GM21825 (cell line): ENCODE data around the gene FBXO10.

Experiments used
- ATAC-seq: cut with Tn5 transposase; IDR thresholded peaks from one replicate; pipeline ENCODE4 v1.9.1; 2021; ENCODE audit warnings: mild to moderate bottlenecking, moderate library complexity; ENCODE audit not compliant: unreplicated experiment

Gene FBXO10

DNA sequence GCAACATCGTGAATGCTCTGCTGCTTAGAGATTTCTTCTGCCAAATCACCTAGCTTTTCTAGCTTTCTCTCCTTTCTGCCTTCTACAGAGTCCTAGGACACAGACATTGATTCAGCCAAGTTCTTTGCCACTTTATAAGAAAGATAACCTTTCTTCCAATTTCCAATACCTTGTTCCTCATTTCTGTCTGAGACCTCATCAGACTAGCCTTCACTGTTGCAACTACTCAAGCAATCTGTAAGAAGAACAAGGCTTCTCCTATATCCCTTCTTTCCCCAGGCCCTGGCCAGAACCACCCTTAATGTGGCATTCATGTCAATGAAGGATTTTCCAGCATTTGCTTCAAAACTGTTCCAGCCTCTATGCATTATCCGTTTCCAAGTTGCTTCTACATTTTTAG lies 24.3 kb downstream of the FBXO10 start:
- ATAC-seq: no peak

DNA sequence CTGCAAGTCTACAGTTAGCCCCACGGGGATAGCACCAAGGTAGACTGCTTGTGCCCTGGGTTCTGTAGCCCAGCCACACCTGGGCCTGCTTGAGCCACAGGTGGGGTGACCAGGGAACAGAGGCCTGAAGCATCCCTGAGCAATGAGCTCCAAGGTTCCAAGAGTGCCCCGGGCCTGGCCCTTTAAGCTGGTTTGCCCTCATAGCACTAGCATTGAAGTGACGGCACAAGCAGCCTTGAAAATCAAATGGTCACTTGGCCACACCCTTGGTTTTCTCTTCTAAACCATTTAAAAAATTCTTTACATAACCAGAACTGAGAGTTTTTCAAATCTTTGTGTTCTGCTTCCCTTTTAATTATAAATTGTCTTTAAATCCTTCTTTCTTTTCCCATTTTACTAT lies 24.7 kb downstream of the FBXO10 start:
- ATAC-seq: no peak

DNA sequence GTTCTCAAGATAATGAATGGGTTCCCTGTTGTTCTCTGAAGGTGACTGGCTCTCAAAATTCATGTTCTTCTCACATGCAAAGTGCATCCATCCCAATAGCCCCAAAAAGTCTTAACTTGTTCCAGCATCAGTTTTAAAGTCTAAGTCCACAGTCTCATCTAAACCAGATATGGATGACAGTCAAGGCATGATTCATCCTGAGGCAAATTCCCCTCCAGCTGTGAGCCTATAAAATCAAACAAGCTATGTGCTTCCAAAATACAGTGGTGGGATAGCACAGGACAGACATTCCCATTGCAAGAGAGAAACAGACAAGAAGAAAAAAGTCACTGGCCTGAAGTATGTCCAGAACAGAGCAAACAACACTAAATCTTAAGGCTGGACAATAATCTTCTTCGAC lies 25.4 kb downstream of the FBXO10 start:
- ATAC-seq: no peak

- ATAC-seq: no peak
Observed at GRCh38 chr9:37549527-37549926, 26.7 kb downstream of the FBXO10 start.

DNA sequence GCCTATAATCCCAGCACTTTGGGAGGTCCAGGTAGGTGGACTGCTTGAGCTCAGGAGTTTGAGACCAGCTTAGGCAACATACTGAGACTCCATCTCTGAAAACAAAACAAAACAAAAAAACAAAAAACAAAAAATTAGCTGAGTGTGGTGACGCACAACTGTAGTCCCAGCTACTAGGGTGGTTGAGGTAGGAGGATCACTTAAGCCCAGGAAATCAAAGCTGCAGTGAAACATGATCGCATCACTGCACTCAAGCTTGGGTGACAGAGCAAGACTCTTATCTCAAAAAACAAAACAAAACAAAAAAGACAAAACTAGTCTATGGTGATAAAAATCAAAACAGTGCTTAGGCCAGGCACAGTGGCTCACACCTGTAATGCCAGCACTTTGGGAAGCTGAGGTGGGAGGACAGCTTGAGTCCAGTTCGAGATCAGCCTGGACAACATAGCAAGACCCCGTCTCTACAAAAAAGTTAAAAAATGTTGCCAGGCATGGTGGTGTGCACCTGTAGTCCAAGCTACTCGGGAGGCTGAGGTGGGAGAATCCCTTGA lies 28.8 kb downstream of the FBXO10 start:
- ATAC-seq: no peak

DNA sequence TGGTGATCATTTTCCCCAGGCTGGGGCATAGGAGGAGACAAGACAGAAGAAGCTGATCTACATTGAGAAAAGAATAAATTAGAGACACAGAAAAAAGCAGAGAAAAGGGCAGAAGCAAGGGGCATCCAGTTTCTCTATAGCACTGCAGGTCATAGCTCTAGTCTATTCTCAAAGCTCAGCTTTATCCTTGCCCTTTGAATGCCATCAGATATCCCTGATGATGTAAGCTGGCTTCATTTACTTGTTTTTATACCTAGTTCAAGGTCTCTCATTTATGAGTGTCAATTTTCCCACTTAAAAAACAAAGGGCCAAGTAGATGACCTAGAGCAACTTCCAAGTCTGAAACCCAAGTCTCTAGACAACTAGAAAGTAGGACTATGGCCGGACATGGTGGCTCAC lies 32.7 kb downstream of the FBXO10 start:
- ATAC-seq: no peak

DNA sequence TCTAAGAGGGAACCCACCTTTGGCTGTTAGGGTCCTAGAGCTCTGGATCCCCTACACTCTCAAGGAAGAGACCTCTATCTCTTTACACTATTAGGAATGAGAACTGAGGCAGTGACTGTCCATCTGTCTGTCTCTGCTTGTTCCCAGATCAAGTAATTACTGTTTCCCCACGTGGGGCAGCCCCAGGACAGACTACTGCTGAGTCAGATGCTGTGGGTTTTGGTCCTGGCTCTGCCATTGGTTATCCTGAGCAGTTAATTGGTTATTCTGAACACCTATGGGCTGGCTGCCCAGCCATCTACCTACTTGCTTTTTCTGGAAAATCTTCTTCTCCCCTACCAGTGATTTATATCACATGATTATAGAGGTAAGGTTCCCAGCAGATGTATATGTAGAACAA lies 33.3 kb downstream of the FBXO10 start:
- no peak for ATAC-seq

GRCh38 chr9:37542488-37542887 lies 33.7 kb downstream of the FBXO10 start:
- ATAC-seq: no peak

GRCh38 chr9:37541465-37541864 lies 34.7 kb downstream of the FBXO10 start:
- no peak for ATAC-seq

DNA sequence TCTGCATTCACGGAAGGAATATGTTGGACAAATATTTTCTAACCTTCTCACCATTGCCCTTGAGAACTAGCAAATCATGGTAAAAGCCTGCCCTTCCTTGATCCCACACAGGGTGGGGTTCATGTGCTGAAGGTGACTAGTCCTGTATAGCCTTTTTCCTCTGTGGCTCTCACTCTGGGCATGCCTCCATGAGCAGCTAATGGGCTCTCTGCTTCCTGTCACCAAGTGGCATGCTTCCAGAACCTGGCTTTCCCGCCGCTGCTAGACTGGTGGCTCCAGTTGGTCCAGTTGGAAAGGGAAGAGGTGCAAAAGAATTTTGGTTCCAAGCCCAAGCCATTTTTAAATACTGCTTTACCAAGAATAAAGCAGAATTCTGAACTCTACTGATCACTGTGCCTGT lies 35.5 kb downstream of the FBXO10 start:
- no peak for ATAC-seq

DNA sequence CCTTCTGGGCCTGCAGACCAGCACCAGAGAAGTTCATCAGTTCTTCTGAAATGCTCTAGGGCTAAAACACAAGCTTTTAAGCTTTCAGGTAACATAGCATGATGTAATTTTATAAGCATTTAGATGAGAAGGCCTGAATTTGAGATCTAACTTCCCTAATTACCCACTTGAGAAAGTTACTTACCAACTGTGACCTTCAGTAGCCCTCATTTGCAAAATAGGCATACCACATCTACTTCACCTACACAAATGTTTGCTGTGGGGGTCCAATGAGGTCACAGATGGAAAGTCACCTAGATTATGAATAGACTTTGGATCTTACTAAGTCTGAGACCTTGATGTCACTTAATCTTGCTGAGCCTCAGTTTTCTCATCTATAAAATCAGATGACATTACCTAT lies 36.5 kb downstream of the FBXO10 start:
- ATAC-seq: no peak

GRCh38 chr9:37538099-37538498 lies 38.1 kb downstream of the FBXO10 start:
- no peak for ATAC-seq

- ATAC-seq: no peak
Observed at GRCh38 chr9:37534901-37535300, 41.3 kb downstream of the FBXO10 start.

- no peak for ATAC-seq
Observed at GRCh38 chr9:37534412-37534811, 41.8 kb downstream of the FBXO10 start.

DNA sequence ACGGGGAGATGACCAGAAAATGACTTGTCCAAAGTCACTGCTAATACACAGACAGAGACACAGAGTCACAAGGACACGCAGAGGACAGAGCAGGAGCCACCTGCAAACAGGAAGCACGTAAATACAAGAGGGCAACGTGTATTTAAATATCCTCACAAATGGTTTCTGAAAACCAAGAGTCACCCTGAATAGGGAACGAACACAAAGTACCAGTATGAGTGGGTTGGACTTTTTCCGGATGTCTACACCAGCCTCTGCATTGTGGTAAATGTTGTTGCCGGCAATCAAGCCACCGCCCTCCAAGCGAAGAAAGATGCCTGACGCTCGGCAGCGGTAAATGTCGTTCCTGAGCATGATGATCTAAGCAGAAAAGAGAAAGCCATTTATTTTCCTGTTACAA lies 44.5 kb downstream of the FBXO10 start:
- peak; percentile 56 for ATAC-seq

- peak; percentile 62 for ATAC-seq
Observed at GRCh38 chr9:37528652-37529471, 47.3 kb downstream of the FBXO10 start.

DNA sequence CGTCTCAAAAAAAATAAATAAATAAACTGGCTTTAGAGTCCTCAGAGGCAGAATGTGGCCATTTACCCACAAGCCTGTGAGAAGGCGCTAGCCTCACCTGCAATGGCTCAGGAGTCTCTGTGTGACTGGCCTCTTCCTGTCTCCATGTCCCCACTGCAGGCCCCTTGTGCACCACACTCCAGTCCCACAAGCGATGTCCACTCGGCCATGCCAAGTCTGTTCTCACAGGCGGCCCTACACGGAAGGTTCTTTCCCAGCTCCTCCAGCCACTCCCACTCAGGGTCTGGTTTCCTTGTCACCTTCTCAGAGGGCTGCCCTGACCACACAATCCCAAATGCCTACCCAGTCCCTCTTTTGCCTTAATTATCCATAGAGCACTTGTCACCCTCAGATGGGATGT lies 52.3 kb downstream of the FBXO10 start:
- ATAC-seq: no peak

- no peak for ATAC-seq
Observed at GRCh38 chr9:37522971-37523370, 53.2 kb downstream of the FBXO10 start.

DNA sequence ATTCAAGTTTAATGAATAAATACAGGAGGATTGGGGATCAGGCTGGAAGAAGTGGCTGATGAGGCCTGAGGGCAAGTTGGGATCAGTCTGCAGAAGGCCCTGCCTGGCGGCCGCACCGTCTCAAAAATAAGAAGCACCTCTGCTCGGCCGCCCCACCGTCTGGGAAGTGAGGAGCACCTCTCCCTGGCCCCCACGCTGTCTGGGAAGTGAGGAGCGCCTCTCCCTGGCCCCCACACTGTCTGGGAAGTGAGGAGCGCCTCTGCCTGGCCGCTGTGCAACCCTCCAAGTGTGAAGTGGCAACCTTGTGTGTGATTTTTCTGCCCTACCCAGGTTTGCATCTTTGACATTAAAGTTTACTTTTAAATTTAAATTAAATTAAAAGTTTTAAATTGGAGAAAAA lies 55.1 kb downstream of the FBXO10 start:
- no peak for ATAC-seq

DNA sequence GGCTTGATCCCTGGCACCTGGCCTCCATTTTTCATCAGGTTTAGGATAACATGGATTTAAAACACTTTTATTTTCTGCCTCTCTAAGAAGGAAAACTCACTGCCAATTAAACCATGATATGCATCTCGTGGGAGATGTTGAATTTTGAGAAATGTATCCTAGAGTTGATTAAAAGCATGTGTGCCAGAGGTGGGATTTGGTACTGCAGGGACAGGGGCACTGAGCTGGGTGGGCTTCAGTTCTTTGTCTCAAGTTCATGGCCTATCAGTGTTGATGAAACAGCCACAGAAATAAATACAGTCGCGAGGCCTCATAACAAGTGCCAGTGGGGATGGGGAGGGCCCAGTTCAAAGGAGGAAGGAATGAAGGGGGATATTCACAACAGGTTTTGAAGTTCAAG lies 55.5 kb downstream of the FBXO10 start:
- no peak for ATAC-seq

GRCh38 chr9:37517923-37518322 lies 58.3 kb downstream of the FBXO10 start:
- no peak for ATAC-seq

- ATAC-seq: no peak
Observed at GRCh38 chr9:37515620-37516258, 60.4 kb downstream of the FBXO10 start.
